ENCODE measurements around the gene LPAR1.

DNA sequence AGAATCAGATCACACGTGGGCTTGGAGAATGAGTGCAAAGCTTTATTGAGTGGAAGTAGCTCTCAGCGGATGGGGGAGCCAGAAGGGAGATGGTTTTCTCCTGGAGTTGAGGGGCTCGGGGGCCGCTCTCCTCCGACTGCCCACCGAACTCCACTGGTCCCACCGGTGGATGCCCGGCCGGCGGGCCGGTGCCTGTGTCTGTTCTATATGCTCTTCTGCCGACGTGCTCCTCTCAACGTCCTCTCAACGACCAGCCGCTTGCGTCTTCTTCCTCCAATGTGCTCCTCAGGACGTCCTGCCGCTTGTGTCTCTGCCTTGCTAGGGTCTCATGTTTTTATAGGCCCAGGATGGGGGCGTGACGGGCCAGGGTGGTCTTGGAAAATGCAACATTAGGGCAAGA lies 207.8 kb downstream of the LPAR1 start:
- no peak for TF ChIP-seq CTCF (IDR thresholded peaks at IDR 0.05)
- TF ChIP-seq EZH2 (IDR thresholded peaks at IDR 0.05; ENCODE audit: borderline replicate concordance, insufficient read depth, low read depth, low read length, poor library complexity, severe bottlenecking) = no peak

Data from B cell (primary cell).